Neutrophil (primary cell): ENCODE data around the gene NTN5.

Experiments used
- H3K27ac ChIP-seq: fragments of 200-600 bp; sonication (generic); 2 replicates; pipeline ENCODE4 v1.5.1; 2016; ENCODE audit warnings: mild to moderate bottlenecking, moderate library complexity
- H3K27me3 ChIP-seq: fragments of 200-600 bp; sonication (generic); 2 replicates; pipeline ENCODE4 v1.6.0; 2016; ENCODE audit warnings: mild to moderate bottlenecking
- H3K36me3 ChIP-seq: fragments of 200-600 bp; sonication (generic); 2 replicates; pipeline ENCODE4 v1.5.1; 2017
- H3K4me1 ChIP-seq, 2 experiments: fragments of 200-600 bp in 1 of 2; sonication (generic) in 1 of 2; 1 replicate in 1 of 2; 2 replicates in 1 of 2; pipeline versions ENCODE4 v1.5.1 to v1.6.1; 2013 to 2016; ENCODE audit warnings: low read depth in 1 of 2, low read length in 1 of 2, mild to moderate bottlenecking in 1 of 2, moderate library complexity in 1 of 2; ENCODE audit not compliant: control insufficient read depth in 1 of 2, insufficient read depth in 1 of 2
- H3K4me3 ChIP-seq, 2 experiments: fragments of 200-600 bp in 1 of 2; sonication (generic) in 1 of 2; 1 replicate in 1 of 2; 2 replicates in 1 of 2; pipeline ENCODE4 v1.5.1; 2013 to 2016; ENCODE audit warnings: low read depth in 1 of 2, low read length in 1 of 2, mild to moderate bottlenecking in 1 of 2, moderate library complexity in 1 of 2
- H3K9me3 ChIP-seq: fragments of 200-600 bp; sonication (generic); 2 replicates; pipeline ENCODE4 v1.5.1; 2016
- CTCF ChIP-seq: fragments of 200-600 bp; sonication (generic); IDR thresholded peaks from 2 replicates; pipeline ENCODE4 v1.5.1; 2016; ENCODE audit warnings: antibody characterized with exemption

NTN5 gene

GRCh38 chr19:48637948-48638830, 34.6 kb downstream of the NTN5 start:
- peak overlapping the region; percentile 96 for H3K27ac ChIP-seq

GRCh38 chr19:48637449-48637947, 35.3 kb downstream of the NTN5 start:
- peak overlapping the region; percentile 96 for H3K27ac ChIP-seq
- no peaks in the 10 kb centered on the region for H3K27me3 ChIP-seq
- peak; percentile 22 for TF ChIP-seq CTCF
- H3K4me3 ChIP-seq: peak overlapping the region; percentile 87 to 90
- H3K9me3 ChIP-seq: no peaks in the 10 kb centered on the region
- H3K4me1 ChIP-seq: peaks cover 53 to 64% of the 10 kb centered on the region in 2 experiments
- H3K36me3 ChIP-seq: peaks cover 10% of the 10 kb centered on the region

More at GRCh38 chr19:48637948-48638830, 34.6 kb downstream of the NTN5 start:
- Histone ChIP-seq H3K36me3 (peaks cover 3% of the 10 kb centered on the region), H3K27me3 (no peaks in the 10 kb centered on the region), H3K4me3 (peak overlapping the region; percentile 87 to 90), H3K4me1 (peaks cover 53 to 58% of the 10 kb centered on the region in 2 experiments), H3K9me3 (no peaks in the 10 kb centered on the region)
- no peak for TF ChIP-seq CTCF

- Histone ChIP-seq H3K9me3 (no peaks in the 10 kb centered on the region), H3K36me3 (peaks cover 15% of the 10 kb centered on the region), H3K4me3 (peak within 1 kb of the TSS; percentile 87 to 90), H3K27ac (peak within 1 kb of the TSS; percentile 96), H3K4me1 (peaks cover 53 to 64% of the 10 kb centered on the region in 2 experiments), H3K27me3 (no peaks in the 10 kb centered on the region)
- no peak for TF ChIP-seq CTCF
These were observed 35.9 kb downstream of the NTN5 start, which contains the start of gene DBP for GRCh38 chr19:48636859-48637448. Gene DBP, minus strand, starts transcription at chr19:48637379. Its CDS starts 385 bp downstream, at chr19:48636994.

- Histone ChIP-seq H3K9me3 (no peaks in the 10 kb centered on the region), H3K27me3 (no peaks in the 10 kb centered on the region), H3K4me3 (peak overlapping the region; percentile 87 to 90), H3K36me3 (peaks cover 22% of the 10 kb centered on the region), H3K27ac (peak overlapping the region; percentile 96), H3K4me1 (peaks cover 56 to 66% of the 10 kb centered on the region in 2 experiments)
- no peak for TF ChIP-seq CTCF
These were observed 36.6 kb downstream of the NTN5 start for GRCh38 chr19:48635966-48636858.
